GM21576 (cell line): ENCODE results near the gene KNCN.

ENCODE experiments used
- ATAC-seq: cut with Tn5 transposase; IDR thresholded peaks from one replicate; pipeline ENCODE4 v1.9.1; 2021; ENCODE audit warnings: mild to moderate bottlenecking, moderate library complexity; ENCODE audit not compliant: unreplicated experiment

The KNCN gene

GRCh38 chr1:46506470-46507219, 44.8 kb downstream of the KNCN start:
- no peak for ATAC-seq

GRCh38 chr1:46503421-46503820, 48.0 kb downstream of the KNCN start:
- no peak for ATAC-seq

- no peak for ATAC-seq
Observed at GRCh38 chr1:46501528-46501927, 49.9 kb downstream of the KNCN start.

GRCh38 chr1:46497665-46498064, 53.8 kb downstream of the KNCN start:
- no peak for ATAC-seq

GRCh38 chr1:46497020-46497419, 54.4 kb downstream of the KNCN start:
- no peak for ATAC-seq

GRCh38 chr1:46496505-46496904, 54.9 kb downstream of the KNCN start:
- ATAC-seq: no peak

- ATAC-seq: no peak
Observed at GRCh38 chr1:46495778-46496177, 55.7 kb downstream of the KNCN start.
